HEK293 (cell line): Measurements from ENCODE around the gene CBLIF.

Experiments used
- BCL11A ChIP-seq: fragments of 450-650 bp; formaldehyde crosslinking; IDR thresholded peaks from 2 replicates; pipeline ENCODE4 v1.5.1; 2016; ENCODE audit warnings: low read depth, missing biosample characterization, missing genetic modification characterization
- CTCF ChIP-seq: fragments of 450-650 bp; formaldehyde crosslinking; IDR thresholded peaks from 2 replicates; pipeline ENCODE4 v1.5.1; 2016; ENCODE audit warnings: missing biosample characterization, missing genetic modification characterization
- TCF7L2 ChIP-seq: IDR thresholded peaks from 2 replicates; pipeline ENCODE4 v1.6.1; 2011; ENCODE audit warnings: low read depth, mild to moderate bottlenecking, inconsistent platforms, low read length, moderate library complexity, borderline replicate concordance
- ZFP37 ChIP-seq: fragments of 450-650 bp; formaldehyde crosslinking; IDR thresholded peaks from 2 replicates; pipeline ENCODE4 v1.5.1; 2016; ENCODE audit warnings: missing biosample characterization, missing genetic modification characterization
- ZNF23 ChIP-seq: fragments of 450-650 bp; formaldehyde crosslinking; IDR thresholded peaks from 2 replicates; pipeline ENCODE4 v1.5.1; 2016; ENCODE audit warnings: missing biosample characterization, missing genetic modification characterization, borderline replicate concordance
- ZNF266 ChIP-seq: fragments of 450-650 bp; formaldehyde crosslinking; IDR thresholded peaks from 2 replicates; pipeline ENCODE4 v1.5.1; 2016; ENCODE audit warnings: missing biosample characterization, missing genetic modification characterization, low read depth
- ZNF302 ChIP-seq: fragments of 450-650 bp; formaldehyde crosslinking; IDR thresholded peaks from 2 replicates; pipeline ENCODE4 v1.5.1; 2016; ENCODE audit warnings: missing biosample characterization, missing genetic modification characterization, low read depth
- ZNF560 ChIP-seq: fragments of 450-650 bp; formaldehyde crosslinking; IDR thresholded peaks from 2 replicates; pipeline ENCODE4 v1.5.1; 2017; ENCODE audit warnings: missing biosample characterization, missing genetic modification characterization, borderline replicate concordance
- ZNF571 ChIP-seq: fragments of 450-650 bp; formaldehyde crosslinking; IDR thresholded peaks from 2 replicates; pipeline ENCODE4 v1.5.0; 2017; ENCODE audit warnings: missing biosample characterization, missing genetic modification characterization
- ZNF624 ChIP-seq: fragments of 450-650 bp; formaldehyde crosslinking; IDR thresholded peaks from 2 replicates; pipeline ENCODE4 v1.5.1; 2017; ENCODE audit warnings: missing biosample characterization, missing genetic modification characterization
- ZNF707 ChIP-seq: fragments of 450-650 bp; formaldehyde crosslinking; IDR thresholded peaks from 2 replicates; pipeline ENCODE4 v1.5.1; 2016; ENCODE audit warnings: missing biosample characterization, missing genetic modification characterization
- ZNF792 ChIP-seq: fragments of 450-650 bp; formaldehyde crosslinking; IDR thresholded peaks from 2 replicates; pipeline ENCODE4 v1.5.1; 2016; ENCODE audit warnings: missing biosample characterization, missing genetic modification characterization

- TF ChIP-seq ZNF266 (tag by site-specific recombination) (no peak), TCF7L2 (no peak), CTCF (tag by site-specific recombination) (no peak), ZNF571 (no peak), ZNF792 (no peak), ZNF23 (tag by site-specific recombination) (no peak), ZNF560 (tag by site-specific recombination) (no peak), ZNF707 (tag by site-specific recombination) (no peak), ZNF624 (tag by site-specific recombination) (no peak), BCL11A (tag by site-specific recombination) (no peak), ZNF302 (tag by site-specific recombination) (no peak), ZFP37 (tag by site-specific recombination) (no peak)
These were observed 12.4 kb upstream of the CBLIF start for GRCh38 chr11:59857439-59858434.
